Thoracic aorta (tissue), 2 donors: Measurements from ENCODE around the gene PPP1R9A. TPM values are rescaled to one million over a fixed set of nuclear protein-coding genes. Genes with fewer than 3 reads are reported as not detected.

Experiments used
- ATAC-seq: fragments of 150-250 bp; one replicate; pipeline ENCODE4 v1.8.0; 2017; ENCODE audit warnings: low read depth; ENCODE audit not compliant: insufficient number of reproducible peaks, low FRiP score
- DNase-seq: peaks from one replicate; pipeline ENCODE4 v3.0.0-alpha.2; 2020; ENCODE audit warnings: low spot score
- H3K27ac ChIP-seq, 2 donors: fragments of 200-600 bp; sonication (generic); 1 replicate in 1 of 2; 2 replicates in 1 of 2; pipeline ENCODE4 v1.5.1; 2016; ENCODE audit warnings: mild to moderate bottlenecking in 2 of 2, moderate library complexity in 2 of 2
- H3K27me3 ChIP-seq: fragments of 200-600 bp; sonication (generic); replicated peaks from 2 replicates; pipeline ENCODE4 v1.6.0; 2016; ENCODE audit warnings: mild to moderate bottlenecking; ENCODE audit not compliant: insufficient read depth
- H3K36me3 ChIP-seq: fragments of 200-600 bp; sonication (generic); one replicate; pipeline ENCODE4 v1.5.1; 2016
- H3K4me1 ChIP-seq, 2 donors: fragments of 200-600 bp; sonication (generic); 1 replicate in 1 of 2; 2 replicates in 1 of 2; pipeline versions ENCODE4 v1.5.1 to v1.6.0; 2016; ENCODE audit warnings: low read depth in 2 of 2, mild to moderate bottlenecking in 1 of 2; ENCODE audit not compliant: control insufficient read depth in 1 of 2
- H3K4me3 ChIP-seq: fragments of 200-600 bp; sonication (generic); 2 replicates; pipeline ENCODE4 v1.5.1; 2016; ENCODE audit warnings: mild to moderate bottlenecking
- H3K9me3 ChIP-seq: fragments of 200-600 bp; sonication (generic); 2 replicates; pipeline ENCODE4 v1.5.1; 2016
- CTCF ChIP-seq: fragments of 200-600 bp; sonication (generic); IDR thresholded peaks from one replicate; pipeline ENCODE4 v1.5.1; 2019; ENCODE audit warnings: antibody characterized with exemption
- total RNA-seq, 2 donors: library from RNA; depleted of rRNA; stranded (reverse); fragments of >200 nt; gene quantifications; one replicate each; pipeline versions ENCODE4 v1.1.0 to v1.2.3, GENCODE V29; 2016

Gene PPP1R9A
- total RNA-seq, 2 donors from 2014 or later = 5.7 to 11.8 TPM

- no peaks in the 10 kb centered on the region for H3K9me3 ChIP-seq
- ATAC-seq (no peak), DNase-seq (no peak)
- no peak overlapping the region for H3K4me3 ChIP-seq
- H3K4me1 ChIP-seq = peaks cover 16 to 37% of the 10 kb centered on the region in 2 donors
- H3K27me3 ChIP-seq = no peaks in the 10 kb centered on the region
- H3K36me3 ChIP-seq = no peaks in the 10 kb centered on the region
- TF ChIP-seq CTCF = no peak
- H3K27ac ChIP-seq = no peak overlapping the region
Measured at GRCh38 chr7:94973844-94974243, 66.5 kb downstream of the PPP1R9A start.

GRCh38 chr7:94974423-94974822 lies 67.0 kb downstream of the PPP1R9A start:
- no peak overlapping the region for H3K4me3 ChIP-seq
- TF ChIP-seq CTCF = no peak
- no peaks in the 10 kb centered on the region for H3K36me3 ChIP-seq
- ATAC-seq = no peak
- peaks cover 16 to 37% of the 10 kb centered on the region in 2 donors for H3K4me1 ChIP-seq
- no peaks in the 10 kb centered on the region for H3K27me3 ChIP-seq
- no peak overlapping the region for H3K27ac ChIP-seq
- H3K9me3 ChIP-seq = no peaks in the 10 kb centered on the region
- DNase-seq = no peak

GRCh38 chr7:94975336-94975735 lies 67.9 kb downstream of the PPP1R9A start:
- no peak for DNase-seq
- no peak for ATAC-seq
- H3K4me1 ChIP-seq = peaks cover 16 to 37% of the 10 kb centered on the region in 2 donors
- H3K36me3 ChIP-seq = no peaks in the 10 kb centered on the region
- no peak overlapping the region for H3K27ac ChIP-seq
- no peak overlapping the region for H3K4me3 ChIP-seq
- H3K9me3 ChIP-seq = no peaks in the 10 kb centered on the region
- no peaks in the 10 kb centered on the region for H3K27me3 ChIP-seq
- TF ChIP-seq CTCF = no peak

- no peak for ATAC-seq
Measured at GRCh38 chr7:94980418-94981142, 73.2 kb downstream of the PPP1R9A start.

GRCh38 chr7:94995921-94996320 lies 88.5 kb downstream of the PPP1R9A start:
- H3K4me3 ChIP-seq = no peak overlapping the region
- ATAC-seq (no peak), DNase-seq (no peak)
- no peak for TF ChIP-seq CTCF
- peaks cover 0 to 4% of the 10 kb centered on the region in 2 donors for H3K4me1 ChIP-seq
- H3K36me3 ChIP-seq = no peaks in the 10 kb centered on the region
- H3K9me3 ChIP-seq = no peaks in the 10 kb centered on the region
- no peaks in the 10 kb centered on the region for H3K27me3 ChIP-seq
- no peak overlapping the region for H3K27ac ChIP-seq

More at GRCh38 chr7:94980418-94981142, 73.2 kb downstream of the PPP1R9A start:
- Histone ChIP-seq H3K27ac (no peak overlapping the region), H3K4me3 (no peak overlapping the region), H3K27me3 (no peaks in the 10 kb centered on the region), H3K9me3 (no peaks in the 10 kb centered on the region), H3K36me3 (no peaks in the 10 kb centered on the region), H3K4me1 (peaks cover 0 to 4% of the 10 kb centered on the region in 2 donors)
- DNase-seq = no peak
- TF ChIP-seq CTCF = no peak
